Lung (tissue), 12 donors: ENCODE data around the gene MSH2. TPM values are rescaled to one million over a fixed set of nuclear protein-coding genes. Genes with fewer than 3 reads are reported as not detected.
"Not testable (repeated sequence)": the region's sequence is repeated elsewhere in the genome, so short reads cannot be mapped to it uniquely, and the experiment has no call there.

Source experiments
- ATAC-seq: fragments of 200-7000 bp; cut with Tn5 transposase; one replicate; pipeline ENCODE4 v1.9.1; 2020; ENCODE audit warnings: moderate number of reproducible peaks; ENCODE audit not compliant: insufficient read depth, low FRiP score
- DNase-seq, 3 donors: peaks; one replicate each; pipeline ENCODE4 v3.0.0-alpha.2; 2013 to 2017
- H3K27ac ChIP-seq, 2 donors: one replicate each; pipeline ENCODE4 v1.5.1; 2013; ENCODE audit warnings: mild to moderate bottlenecking in 2 of 2, moderate library complexity in 2 of 2, control low read depth in 1 of 2, inconsistent platforms in 1 of 2, low read depth in 1 of 2, low read length in 1 of 2
- H3K27me3 ChIP-seq, 3 donors: one replicate each; pipeline ENCODE4 v1.5.1; 2013; ENCODE audit warnings: low read length in 2 of 3; ENCODE audit not compliant: control insufficient read depth in 3 of 3, insufficient read depth in 3 of 3
- H3K36me3 ChIP-seq, 4 donors: one replicate each; pipeline ENCODE4 v1.5.1; 2013; ENCODE audit warnings: low read length in 4 of 4, mild to moderate bottlenecking in 1 of 4, moderate library complexity in 1 of 4; ENCODE audit not compliant: control insufficient read depth in 4 of 4, insufficient read depth in 4 of 4
- H3K4me1 ChIP-seq, 5 donors: one replicate each; pipeline ENCODE4 v1.5.1; 2013; ENCODE audit warnings: low read length in 5 of 5, mild to moderate bottlenecking in 2 of 5, moderate library complexity in 1 of 5; ENCODE audit not compliant: control insufficient read depth in 5 of 5, insufficient read depth in 5 of 5
- H3K4me3 ChIP-seq: one replicate; pipeline ENCODE4 v1.5.1; 2013; ENCODE audit warnings: mild to moderate bottlenecking, control low read depth, moderate library complexity
- H3K9ac ChIP-seq, 2 donors: one replicate each; pipeline ENCODE4 v1.5.1; 2013; ENCODE audit warnings: low read length in 2 of 2, control low read depth in 1 of 2; ENCODE audit not compliant: insufficient read depth in 1 of 2
- H3K9me3 ChIP-seq, 4 donors: one replicate each; pipeline ENCODE4 v1.5.1; 2013; ENCODE audit warnings: low read length in 3 of 4, mild to moderate bottlenecking in 1 of 4, moderate library complexity in 1 of 4; ENCODE audit not compliant: control insufficient read depth in 4 of 4, insufficient read depth in 3 of 4
- CTCF ChIP-seq: IDR thresholded peaks from 2 replicates; pipeline ENCODE4 v1.5.1; 2012; ENCODE audit warnings: mild to moderate bottlenecking; ENCODE audit errors: control extremely low read depth, extremely low read depth
- WGBS, 2 donors: extraction: QIAGEN DNeasy Blood & Tissue Kit; methylation state at CpG; one replicate each; pipeline ENCODE4 v1.1.7; 2013; 5-methylcytosine and 5-hydroxymethylcytosine counted together
- polyA plus RNA-seq, 2 donors: library from polyadenylated mRNA; stranded (reverse); fragments of 200-250 nt; gene quantifications; one replicate each; pipeline ENCODE4 v1.2.1, GENCODE V29; 2013
- total RNA-seq, 2 donors: library from RNA; depleted of rRNA in 1 of 2; stranded (reverse); fragments of >200 nt in 1 of 2; gene quantifications; one replicate each; pipeline ENCODE4 v1.2.1, GENCODE V29; 2014 to 2021
- donor health status: control.
- donor health status: control.
- donor health status: Bipolar disorder and iron deficiency.
- donor health status: healthy.
- donor health status: DM: yes; HTN: yes; CAD: no.

Gene MSH2
- total and polyA plus RNA-seq, 4 donors, result 6.4 to 44.9 (median 10.5) TPM

- peak in 1 of 3 donors; percentile 21 for DNase-seq
Observed at GRCh38 chr2:47452761-47453160, 49.8 kb downstream of the MSH2 start.

GRCh38 chr2:47454818-47455217, 51.9 kb downstream of the MSH2 start:
- H3K4me1 ChIP-seq, H3K27me3 ChIP-seq, ATAC-seq, H3K27ac ChIP-seq, H3K36me3 ChIP-seq, DNase-seq, H3K9me3 ChIP-seq, H3K9ac ChIP-seq, H3K4me3 ChIP-seq: not testable (repeated sequence)
- 98 to 100% methylated on average over 5 of the region's 5 CpGs for WGBS, 2 donors

More at GRCh38 chr2:47452761-47453160, 49.8 kb downstream of the MSH2 start:
- Histone ChIP-seq H3K4me1 (no peaks in the 10 kb centered on the region), H3K27ac (no peak overlapping the region), H3K36me3 (peaks cover 0 to 4% (median 3%) of the 10 kb centered on the region in 4 donors), H3K27me3 (no peaks in the 10 kb centered on the region), H3K4me3 (no peak overlapping the region), H3K9ac (no peak overlapping the region), H3K9me3 (peaks cover 0 to 2% (median 0%) of the 10 kb centered on the region in 4 donors)
- ATAC-seq, result no peak
- 76 to 85% methylated on average over 2 of the region's 2 CpGs for WGBS, 2 donors
- TF ChIP-seq CTCF, result no peak

- DNase-seq (no peak), ATAC-seq (no peak)
- WGBS, 2 donors, result 96% methylated on average over 3 of the region's 3 CpGs
- Histone ChIP-seq H3K9ac (no peak overlapping the region), H3K27ac (no peak overlapping the region), H3K36me3 (peaks cover 0 to 4% (median 3%) of the 10 kb centered on the region in 4 donors), H3K9me3 (peaks cover 0 to 2% (median 0%) of the 10 kb centered on the region in 4 donors), H3K4me1 (peaks cover 0 to 5% (median 0%) of the 10 kb centered on the region in 5 donors), H3K4me3 (no peak overlapping the region), H3K27me3 (no peaks in the 10 kb centered on the region)
- no peak for TF ChIP-seq CTCF
Observed at GRCh38 chr2:47455411-47455810, 52.5 kb downstream of the MSH2 start.

- no peak overlapping the region for H3K9ac ChIP-seq
- H3K9me3 ChIP-seq, result peaks cover 0 to 2% (median 0%) of the 10 kb centered on the region in 4 donors
- no peak for ATAC-seq
- H3K4me3 ChIP-seq, result no peak overlapping the region
- H3K27ac ChIP-seq, result no peak overlapping the region
- no peak for TF ChIP-seq CTCF
- H3K36me3 ChIP-seq, result peaks cover 0 to 4% (median 3%) of the 10 kb centered on the region in 4 donors
- WGBS, 2 donors, result 53 to 84% methylated on average over 3 of the region's 3 CpGs
- H3K27me3 ChIP-seq, result no peaks in the 10 kb centered on the region
- DNase-seq, result no peak
- H3K4me1 ChIP-seq, result peaks cover 0 to 7% (median 0%) of the 10 kb centered on the region in 5 donors
Observed at GRCh38 chr2:47456851-47457250, 53.9 kb downstream of the MSH2 start.
